ENCODE data around the gene SLC12A3.
A peak's percentile ranks its signal among the peaks of the same experiment; 100 is the strongest.

The SLC12A3 gene

DNA sequence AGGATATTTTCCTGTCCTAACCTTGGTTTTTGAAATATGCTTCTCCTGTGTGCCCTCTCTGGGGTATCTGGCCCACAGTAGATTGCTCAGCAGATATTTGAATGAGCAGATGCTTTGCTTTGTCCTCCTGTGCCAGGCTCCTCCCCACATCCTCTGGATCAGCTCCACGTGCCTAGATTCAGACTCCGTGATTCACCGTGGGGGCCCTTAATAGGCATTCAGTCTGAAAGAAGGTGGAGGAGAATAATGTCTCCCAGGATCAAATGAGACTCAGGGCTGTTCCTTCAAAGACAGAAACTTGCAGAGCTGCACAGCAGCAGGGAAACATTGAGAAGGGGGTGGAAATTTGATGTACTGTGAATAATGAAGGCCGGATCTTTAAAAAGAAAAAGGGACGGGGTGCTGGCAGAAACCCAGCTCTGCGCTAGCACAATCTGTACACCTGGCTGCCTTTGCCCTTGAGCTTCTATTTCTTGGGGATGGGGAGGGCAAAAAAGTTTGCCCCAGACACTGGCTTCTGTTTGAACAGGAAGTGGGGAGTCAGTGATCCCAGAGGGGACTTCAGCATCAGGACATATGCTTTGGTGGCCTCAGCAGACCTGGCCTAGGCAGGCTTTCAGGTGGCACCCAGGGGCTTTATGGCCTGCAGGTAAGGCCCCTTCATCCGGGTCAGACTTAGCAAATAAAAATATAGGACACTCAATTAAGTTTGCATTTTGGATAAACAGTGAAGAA lies 15.9 kb upstream of the SLC12A3 start:
- H3K4me3 ChIP-seq (ENCODE audit: low read depth, low read length) = no peak overlapping the region
- peaks cover 12% of the 10 kb centered on the region; the same call in 1 of the 2 replicates for H3K4me1 ChIP-seq (ENCODE audit: control insufficient read depth, insufficient read depth, low read length)
- H3K27me3 ChIP-seq (ENCODE audit: control insufficient read depth, insufficient read depth, low read length) = no peaks in the 10 kb centered on the region
- H3K27ac ChIP-seq (ENCODE audit: low read depth, low read length) = no peak overlapping the region
- H3K36me3 ChIP-seq (ENCODE audit: control insufficient read depth, insufficient read depth, low read length) = peaks cover 14% of the 10 kb centered on the region
- H3K9ac ChIP-seq (ENCODE audit: low read depth, low read length) = no peak overlapping the region
- no peaks in the 10 kb centered on the region for H3K9me3 ChIP-seq (ENCODE audit: control insufficient read depth, insufficient read depth, low read length)

DNA sequence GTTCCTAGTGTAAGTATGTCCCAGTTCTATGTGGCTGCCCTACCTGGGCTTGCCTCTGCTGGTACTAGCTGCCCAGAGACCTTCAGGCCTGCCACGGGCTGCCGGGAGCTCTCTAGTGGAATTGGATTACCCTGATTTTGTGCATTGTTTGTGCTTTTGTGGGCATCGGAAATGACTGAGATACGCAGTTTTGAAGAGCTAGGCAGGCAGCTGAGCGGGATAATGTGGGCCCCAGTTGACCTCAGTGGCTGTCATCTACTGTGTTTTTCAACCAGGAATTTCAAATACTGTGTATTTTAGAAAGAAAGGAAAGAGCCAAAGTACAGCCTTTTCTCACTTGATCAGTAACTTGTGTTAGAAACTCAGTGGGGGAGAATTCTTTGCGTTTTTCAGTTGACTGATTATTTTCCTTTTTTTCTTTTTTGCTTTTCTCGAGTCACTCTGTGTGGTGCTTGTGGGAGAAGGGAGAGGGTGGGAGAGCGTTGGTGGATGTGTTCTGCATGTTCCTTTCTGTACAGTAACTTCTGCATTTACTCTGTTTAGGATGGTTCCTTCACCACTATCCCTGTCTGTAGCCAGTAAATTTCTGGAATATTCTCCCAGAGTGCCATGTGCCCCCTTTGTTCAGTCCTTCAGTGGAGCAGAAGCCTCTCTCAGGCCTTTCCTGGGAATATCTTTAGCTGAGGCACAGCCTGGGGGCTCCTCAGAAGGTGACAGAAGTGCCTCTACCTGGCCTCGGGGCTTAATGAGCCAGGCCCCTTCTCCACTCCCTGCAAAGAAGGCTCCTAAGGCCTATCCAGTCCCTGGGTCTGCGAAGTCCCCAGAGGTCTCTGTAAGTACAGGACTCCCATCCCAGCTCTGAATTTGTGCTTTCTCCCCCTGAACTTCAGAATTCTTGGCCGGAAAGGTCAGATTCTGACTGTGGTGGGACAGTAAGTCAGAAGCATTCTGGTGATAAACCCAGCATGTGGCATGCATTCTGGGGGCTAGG lies 15.0 kb upstream of the SLC12A3 start:
- H3K27ac ChIP-seq (ENCODE audit: low read depth, low read length) = no peak overlapping the region
- H3K27me3 ChIP-seq (ENCODE audit: control insufficient read depth, insufficient read depth, low read length) = no peaks in the 10 kb centered on the region
- H3K9me3 ChIP-seq (ENCODE audit: control insufficient read depth, insufficient read depth, low read length) = no peaks in the 10 kb centered on the region
- H3K36me3 ChIP-seq (ENCODE audit: control insufficient read depth, insufficient read depth, low read length) = peaks cover 5% of the 10 kb centered on the region
- H3K4me3 ChIP-seq (ENCODE audit: low read depth, low read length) = no peak overlapping the region
- H3K4me1 ChIP-seq (ENCODE audit: control insufficient read depth, insufficient read depth, low read length) = peaks cover 12% of the 10 kb centered on the region; the same call in 1 of the 2 replicates
- H3K9ac ChIP-seq (ENCODE audit: low read depth, low read length) = no peak overlapping the region

DNA sequence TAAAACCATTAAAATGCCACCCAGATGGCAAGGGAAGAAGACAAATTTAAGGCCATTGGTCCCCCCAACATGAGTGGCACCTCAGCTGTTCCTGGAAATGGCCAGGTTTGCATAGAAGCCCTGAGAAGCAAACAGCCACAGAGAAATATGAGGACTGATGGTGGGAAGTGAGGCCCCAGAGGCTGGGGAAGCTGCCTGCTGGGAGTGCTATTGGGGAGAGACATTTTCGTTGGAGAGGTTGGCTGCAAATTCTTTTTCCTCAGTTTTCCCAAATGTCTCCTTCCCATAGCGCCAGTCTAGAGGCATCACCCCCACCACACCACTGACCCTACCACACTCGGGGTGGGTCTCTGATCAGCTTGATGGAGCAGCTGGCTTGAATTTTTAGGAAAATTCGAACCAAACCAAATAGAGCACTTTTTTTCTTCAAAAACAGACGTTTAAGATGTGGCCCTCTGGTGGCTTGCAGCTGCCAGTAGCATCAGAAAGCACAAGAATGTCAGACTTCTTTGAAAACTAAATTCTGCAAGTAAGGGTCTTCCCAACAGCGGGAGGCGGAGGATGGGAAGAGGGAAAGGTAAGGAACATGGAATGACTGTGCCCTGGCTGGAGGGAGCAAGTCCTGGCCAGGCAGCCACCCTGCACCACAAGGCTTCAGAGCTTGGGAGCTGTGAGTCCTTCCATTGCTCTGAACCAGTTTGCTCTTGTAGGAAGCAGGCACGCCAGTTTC lies 13.2 kb upstream of the SLC12A3 start:
- no peaks in the 10 kb centered on the region for H3K36me3 ChIP-seq (ENCODE audit: control insufficient read depth, insufficient read depth, low read length)
- H3K9me3 ChIP-seq (ENCODE audit: control insufficient read depth, insufficient read depth, low read length) = no peaks in the 10 kb centered on the region
- no peak overlapping the region for H3K4me3 ChIP-seq (ENCODE audit: low read depth, low read length)
- H3K9ac ChIP-seq (ENCODE audit: low read depth, low read length) = no peak overlapping the region
- H3K27ac ChIP-seq (ENCODE audit: low read depth, low read length) = peak overlapping the region; percentile 2
- H3K27me3 ChIP-seq (ENCODE audit: control insufficient read depth, insufficient read depth, low read length) = no peaks in the 10 kb centered on the region
- peaks cover 12% of the 10 kb centered on the region; the same call in 1 of the 2 replicates for H3K4me1 ChIP-seq (ENCODE audit: control insufficient read depth, insufficient read depth, low read length)

DNA sequence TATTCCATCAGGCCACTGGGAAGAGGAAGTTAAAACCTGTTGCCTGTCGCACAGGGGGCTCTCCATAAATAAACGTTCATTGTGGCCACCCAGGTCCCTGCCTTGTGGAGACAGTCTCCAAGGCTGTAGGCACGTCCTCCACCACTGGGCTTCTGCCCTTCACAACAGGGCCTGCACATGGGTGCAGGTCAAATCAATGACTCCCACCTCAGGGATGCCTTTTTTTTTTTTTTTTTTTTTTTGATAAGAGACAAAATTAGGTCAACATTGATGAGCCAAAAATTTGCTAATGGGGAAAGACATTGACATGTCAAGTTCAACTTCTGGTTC lies 12.6 kb upstream of the SLC12A3 start:
- H3K9me3 ChIP-seq (ENCODE audit: control insufficient read depth, insufficient read depth, low read length) = no peaks in the 10 kb centered on the region
- peaks cover 12% of the 10 kb centered on the region; the same call in 1 of the 2 replicates for H3K4me1 ChIP-seq (ENCODE audit: control insufficient read depth, insufficient read depth, low read length)
- no peak overlapping the region for H3K4me3 ChIP-seq (ENCODE audit: low read depth, low read length)
- no peak overlapping the region for H3K27ac ChIP-seq (ENCODE audit: low read depth, low read length)
- no peak overlapping the region for H3K9ac ChIP-seq (ENCODE audit: low read depth, low read length)
- no peaks in the 10 kb centered on the region for H3K27me3 ChIP-seq (ENCODE audit: control insufficient read depth, insufficient read depth, low read length)
- no peaks in the 10 kb centered on the region for H3K36me3 ChIP-seq (ENCODE audit: control insufficient read depth, insufficient read depth, low read length)

DNA sequence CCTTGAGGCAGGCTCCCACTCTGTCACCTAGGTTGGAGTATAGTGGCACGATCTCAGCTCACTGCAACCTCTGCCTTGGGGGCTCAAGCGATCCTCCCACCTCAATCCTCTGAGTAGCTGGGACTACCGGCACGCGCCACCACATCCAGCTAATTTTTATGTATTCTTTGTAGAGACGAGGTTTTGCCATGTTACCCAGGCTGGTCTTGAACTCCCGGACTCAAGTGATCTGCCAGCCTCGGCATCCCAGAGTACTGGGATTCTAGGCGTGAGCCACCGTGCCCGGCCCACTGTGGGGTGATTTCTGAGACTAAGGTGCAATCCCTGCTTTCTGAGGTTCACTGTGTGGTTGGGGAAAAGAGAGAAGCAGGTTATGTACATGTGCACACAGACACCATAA lies 12.0 kb upstream of the SLC12A3 start:
- Histone ChIP-seq H3K27ac (ENCODE audit: low read depth, low read length) (no peak overlapping the region), H3K36me3 (ENCODE audit: control insufficient read depth, insufficient read depth, low read length) (no peaks in the 10 kb centered on the region), H3K4me3 (ENCODE audit: low read depth, low read length) (no peak overlapping the region), H3K9me3 (ENCODE audit: control insufficient read depth, insufficient read depth, low read length) (no peaks in the 10 kb centered on the region), H3K9ac (ENCODE audit: low read depth, low read length) (no peak overlapping the region), H3K27me3 (ENCODE audit: control insufficient read depth, insufficient read depth, low read length) (no peaks in the 10 kb centered on the region), H3K4me1 (ENCODE audit: control insufficient read depth, insufficient read depth, low read length) (peaks cover 12% of the 10 kb centered on the region; the same call in 1 of the 2 replicates)

DNA sequence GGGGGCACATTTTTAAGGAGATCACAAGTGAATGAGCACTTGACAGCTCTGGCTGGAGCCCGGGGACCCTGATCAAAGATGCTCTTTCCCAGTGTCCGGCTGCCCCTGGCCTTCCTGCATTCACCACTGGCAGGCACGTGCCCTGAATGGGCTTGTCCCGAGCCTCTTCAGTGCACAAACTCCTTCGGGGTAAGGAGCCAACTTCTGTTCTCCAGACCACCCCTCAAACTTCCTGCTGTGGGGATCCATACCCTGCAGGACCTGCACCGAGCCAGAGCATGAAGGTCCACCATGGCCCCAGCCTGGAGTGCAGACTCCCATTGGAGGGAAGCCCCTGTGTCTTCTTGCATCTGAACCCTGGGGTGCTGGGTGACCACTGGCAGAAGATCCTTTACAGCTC lies 9.8 kb upstream of the SLC12A3 start:
- H3K36me3 ChIP-seq (ENCODE audit: control insufficient read depth, insufficient read depth, low read length) = no peaks in the 10 kb centered on the region
- no peak overlapping the region for H3K9ac ChIP-seq (ENCODE audit: low read depth, low read length)
- no peaks in the 10 kb centered on the region for H3K27me3 ChIP-seq (ENCODE audit: control insufficient read depth, insufficient read depth, low read length)
- no peak overlapping the region for H3K27ac ChIP-seq (ENCODE audit: low read depth, low read length)
- no peak overlapping the region for H3K4me3 ChIP-seq (ENCODE audit: low read depth, low read length)
- no peaks in the 10 kb centered on the region for H3K9me3 ChIP-seq (ENCODE audit: control insufficient read depth, insufficient read depth, low read length)
- H3K4me1 ChIP-seq (ENCODE audit: control insufficient read depth, insufficient read depth, low read length) = peaks cover 9% of the 10 kb centered on the region; the same call in 1 of the 2 replicates

DNA sequence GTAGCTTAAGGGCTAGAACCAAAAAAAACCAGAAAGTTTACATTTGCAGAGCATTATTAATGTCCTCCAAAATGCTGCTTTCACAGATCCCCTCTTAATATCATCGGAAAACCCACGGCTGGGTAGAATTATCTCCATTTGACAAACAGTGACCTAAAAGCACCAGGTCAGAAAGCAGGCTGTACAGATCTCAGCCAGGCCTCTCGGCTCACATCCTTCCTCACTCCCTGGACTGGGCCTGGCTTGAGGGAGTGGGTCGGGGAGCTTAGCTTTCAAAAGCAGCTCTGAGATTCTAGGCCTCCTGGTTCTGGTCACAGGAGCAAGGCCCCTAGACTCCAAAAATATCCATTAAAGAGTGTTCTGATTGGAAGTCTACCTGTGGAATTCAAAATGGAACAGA lies 9.1 kb upstream of the SLC12A3 start:
- Histone ChIP-seq H3K36me3 (ENCODE audit: control insufficient read depth, insufficient read depth, low read length) (no peaks in the 10 kb centered on the region), H3K27ac (ENCODE audit: low read depth, low read length) (no peak overlapping the region), H3K4me1 (ENCODE audit: control insufficient read depth, insufficient read depth, low read length) (peaks cover 9% of the 10 kb centered on the region; the same call in 1 of the 2 replicates), H3K4me3 (ENCODE audit: low read depth, low read length) (no peak overlapping the region), H3K9me3 (ENCODE audit: control insufficient read depth, insufficient read depth, low read length) (no peaks in the 10 kb centered on the region), H3K27me3 (ENCODE audit: control insufficient read depth, insufficient read depth, low read length) (no peaks in the 10 kb centered on the region), H3K9ac (ENCODE audit: low read depth, low read length) (no peak overlapping the region)

DNA sequence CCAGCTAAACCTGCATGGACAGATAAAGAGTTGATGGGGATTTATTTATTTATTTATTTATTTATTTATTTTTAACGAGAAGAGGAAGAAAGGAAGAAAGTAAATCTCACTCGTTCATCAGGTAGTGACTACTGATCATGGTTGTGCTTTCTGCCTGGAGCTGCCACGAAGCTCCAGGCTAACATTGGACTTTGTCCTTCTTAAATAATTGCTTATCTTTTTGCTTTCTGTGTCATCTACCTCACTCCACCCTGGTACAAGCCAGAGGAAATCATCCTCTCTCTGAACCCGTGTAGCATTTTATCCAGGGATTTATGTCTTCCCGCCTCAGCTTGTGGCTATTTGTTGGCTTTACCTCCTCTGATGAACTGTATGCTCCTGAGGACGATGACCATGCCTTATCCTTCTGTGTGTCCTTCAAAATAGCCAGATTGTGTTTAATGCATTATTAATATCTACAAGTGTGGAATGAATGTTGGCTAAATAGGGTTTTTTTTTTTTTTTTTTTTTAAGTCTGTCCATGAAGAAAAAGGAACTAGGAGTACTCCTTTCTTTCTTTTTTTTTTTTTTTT lies 8.0 kb upstream of the SLC12A3 start:
- Histone ChIP-seq H3K9ac (ENCODE audit: low read depth, low read length) (no peak overlapping the region), H3K9me3 (ENCODE audit: control insufficient read depth, insufficient read depth, low read length) (no peaks in the 10 kb centered on the region), H3K4me1 (ENCODE audit: control insufficient read depth, insufficient read depth, low read length) (peaks cover 4% of the 10 kb centered on the region; the same call in 1 of the 2 replicates), H3K4me3 (ENCODE audit: low read depth, low read length) (no peak overlapping the region), H3K36me3 (ENCODE audit: control insufficient read depth, insufficient read depth, low read length) (no peaks in the 10 kb centered on the region), H3K27ac (ENCODE audit: low read depth, low read length) (no peak overlapping the region), H3K27me3 (ENCODE audit: control insufficient read depth, insufficient read depth, low read length) (no peaks in the 10 kb centered on the region)

DNA sequence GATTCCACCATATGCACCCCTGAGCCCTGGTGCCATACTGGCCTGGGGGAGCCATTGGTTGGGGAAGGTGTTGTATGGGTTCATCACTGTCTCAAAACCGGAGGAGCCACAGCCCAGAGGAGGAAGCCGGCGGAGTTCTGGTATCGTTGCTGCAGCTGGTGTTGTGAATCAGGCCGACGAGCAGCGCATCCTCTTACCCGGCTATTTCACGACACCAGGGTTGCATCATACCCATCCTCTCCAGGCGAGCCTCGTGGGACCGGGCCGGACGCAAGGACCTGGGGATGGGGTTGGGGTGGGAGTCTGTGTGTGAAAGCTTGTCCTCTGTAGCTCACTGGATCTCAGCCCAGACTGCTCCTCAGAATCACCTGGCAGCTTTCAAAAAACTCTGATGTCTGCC lies 6.6 kb upstream of the SLC12A3 start:
- H3K27ac ChIP-seq (ENCODE audit: low read depth, low read length) = no peak overlapping the region
- no peak overlapping the region for H3K4me3 ChIP-seq (ENCODE audit: low read depth, low read length)
- H3K4me1 ChIP-seq (ENCODE audit: control insufficient read depth, insufficient read depth, low read length) = no peaks in the 10 kb centered on the region
- no peak overlapping the region for H3K9ac ChIP-seq (ENCODE audit: low read depth, low read length)
- no peaks in the 10 kb centered on the region for H3K27me3 ChIP-seq (ENCODE audit: control insufficient read depth, insufficient read depth, low read length)
- H3K9me3 ChIP-seq (ENCODE audit: control insufficient read depth, insufficient read depth, low read length) = no peaks in the 10 kb centered on the region
- no peaks in the 10 kb centered on the region for H3K36me3 ChIP-seq (ENCODE audit: control insufficient read depth, insufficient read depth, low read length)

DNA sequence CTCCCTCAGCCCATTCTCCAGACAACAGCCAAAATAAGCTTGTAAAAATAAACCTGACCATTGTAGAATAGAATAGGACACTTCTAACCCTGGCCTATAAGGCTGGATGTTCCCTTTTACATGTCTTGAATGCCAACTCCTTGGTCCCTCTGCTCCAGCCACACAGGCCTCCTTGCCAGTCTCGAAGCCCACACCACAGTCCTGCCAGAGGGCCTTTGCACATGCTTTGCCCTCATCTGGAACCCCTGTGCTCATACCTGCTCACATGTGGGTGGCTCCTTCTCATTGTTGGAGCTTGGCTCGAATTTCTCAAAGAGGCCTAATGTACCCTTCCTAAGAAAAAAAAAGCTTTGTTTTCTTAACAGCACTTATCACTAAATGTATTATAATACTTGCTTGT lies 5.4 kb upstream of the SLC12A3 start:
- no peak overlapping the region for H3K4me3 ChIP-seq (ENCODE audit: low read depth, low read length)
- no peaks in the 10 kb centered on the region for H3K4me1 ChIP-seq (ENCODE audit: control insufficient read depth, insufficient read depth, low read length)
- H3K27me3 ChIP-seq (ENCODE audit: control insufficient read depth, insufficient read depth, low read length) = no peaks in the 10 kb centered on the region
- H3K9ac ChIP-seq (ENCODE audit: low read depth, low read length) = no peak overlapping the region
- H3K27ac ChIP-seq (ENCODE audit: low read depth, low read length) = no peak overlapping the region
- no peaks in the 10 kb centered on the region for H3K36me3 ChIP-seq (ENCODE audit: control insufficient read depth, insufficient read depth, low read length)
- H3K9me3 ChIP-seq (ENCODE audit: control insufficient read depth, insufficient read depth, low read length) = no peaks in the 10 kb centered on the region

Measured in HUES48 (cell line).